ENCODE measurements around the gene P2RX2. TPM values are rescaled to one million over a fixed set of nuclear protein-coding genes. Genes with fewer than 3 reads are reported as not detected.
"Not testable (repeated sequence)": the region's sequence is repeated elsewhere in the genome, so short reads cannot be mapped to it uniquely, and the experiment has no call there.

Gene P2RX2
- total RNA-seq, 1 donor from 2014 or later, result not detected

GRCh38 chr12:132596016-132596415 lies 22.6 kb upstream of the P2RX2 start:
- Mint-ChIP-seq H3K4me1 (ENCODE audit: low read depth, unreplicated experiment) (peaks cover 7% of the 10 kb centered on the region), H3K27ac (ENCODE audit: unreplicated experiment) (no peak overlapping the region), H3K9me3 (ENCODE audit: unreplicated experiment) (peaks cover 4% of the 10 kb centered on the region), H3K36me3 (ENCODE audit: low read depth, unreplicated experiment) (no peaks in the 10 kb centered on the region), H3K4me3 (ENCODE audit: unreplicated experiment) (peak overlapping the region; percentile 54), H3K27me3 (ENCODE audit: low read depth, unreplicated experiment) (peaks cover 34% of the 10 kb centered on the region)
- H3K4me3 ChIP-seq (ENCODE audit: insufficient read depth, low read depth, low read length), result no peak overlapping the region
- no peaks in the 10 kb centered on the region for H4K20me1 ChIP-seq (ENCODE audit: insufficient read depth, low read length)
- no peaks in the 10 kb centered on the region for H3K79me2 ChIP-seq (ENCODE audit: insufficient read depth, low read length)
- no peak for FAIRE-seq
- no peak for TF ChIP-seq EZH2 (IDR thresholded peaks at IDR 0.05; ENCODE audit: insufficient read depth, low read length)
- TF ChIP-seq, protein P1, sequence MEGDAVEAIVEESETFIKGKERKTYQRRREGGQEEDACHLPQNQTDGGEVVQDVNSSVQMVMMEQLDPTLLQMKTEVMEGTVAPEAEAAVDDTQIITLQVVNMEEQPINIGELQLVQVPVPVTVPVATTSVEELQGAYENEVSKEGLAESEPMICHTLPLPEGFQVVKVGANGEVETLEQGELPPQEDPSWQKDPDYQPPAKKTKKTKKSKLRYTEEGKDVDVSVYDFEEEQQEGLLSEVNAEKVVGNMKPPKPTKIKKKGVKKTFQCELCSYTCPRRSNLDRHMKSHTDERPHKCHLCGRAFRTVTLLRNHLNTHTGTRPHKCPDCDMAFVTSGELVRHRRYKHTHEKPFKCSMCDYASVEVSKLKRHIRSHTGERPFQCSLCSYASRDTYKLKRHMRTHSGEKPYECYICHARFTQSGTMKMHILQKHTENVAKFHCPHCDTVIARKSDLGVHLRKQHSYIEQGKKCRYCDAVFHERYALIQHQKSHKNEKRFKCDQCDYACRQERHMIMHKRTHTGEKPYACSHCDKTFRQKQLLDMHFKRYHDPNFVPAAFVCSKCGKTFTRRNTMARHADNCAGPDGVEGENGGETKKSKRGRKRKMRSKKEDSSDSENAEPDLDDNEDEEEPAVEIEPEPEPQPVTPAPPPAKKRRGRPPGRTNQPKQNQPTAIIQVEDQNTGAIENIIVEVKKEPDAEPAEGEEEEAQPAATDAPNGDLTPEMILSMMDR (IDR thresholded peaks at IDR 0.05; ENCODE audit: insufficient read depth, low read depth, low read length), result no peak
- no peaks in the 10 kb centered on the region for H3K36me3 ChIP-seq (ENCODE audit: insufficient read depth, low read length)
- DNase-seq (ENCODE audit: low read depth), result peak; percentile 13
- H3K9ac ChIP-seq (ENCODE audit: low read length), result no peak overlapping the region
- peak overlapping the region; percentile 46 for H2AFZ ChIP-seq (ENCODE audit: low read depth, low read length)
- H3K4me1 ChIP-seq (ENCODE audit: insufficient read depth, low read length), result peaks cover 2% of the 10 kb centered on the region
- no peak overlapping the region for H3K27ac ChIP-seq (ENCODE audit: low read depth, low read length)
- H3K27me3 ChIP-seq (ENCODE audit: insufficient read depth, low read length), result no peaks in the 10 kb centered on the region
- no peaks in the 10 kb centered on the region for H3K9me3 ChIP-seq (ENCODE audit: insufficient read depth, low read depth, low read length)
- no peak overlapping the region for H3K4me2 ChIP-seq (ENCODE audit: low read length)

DNA sequence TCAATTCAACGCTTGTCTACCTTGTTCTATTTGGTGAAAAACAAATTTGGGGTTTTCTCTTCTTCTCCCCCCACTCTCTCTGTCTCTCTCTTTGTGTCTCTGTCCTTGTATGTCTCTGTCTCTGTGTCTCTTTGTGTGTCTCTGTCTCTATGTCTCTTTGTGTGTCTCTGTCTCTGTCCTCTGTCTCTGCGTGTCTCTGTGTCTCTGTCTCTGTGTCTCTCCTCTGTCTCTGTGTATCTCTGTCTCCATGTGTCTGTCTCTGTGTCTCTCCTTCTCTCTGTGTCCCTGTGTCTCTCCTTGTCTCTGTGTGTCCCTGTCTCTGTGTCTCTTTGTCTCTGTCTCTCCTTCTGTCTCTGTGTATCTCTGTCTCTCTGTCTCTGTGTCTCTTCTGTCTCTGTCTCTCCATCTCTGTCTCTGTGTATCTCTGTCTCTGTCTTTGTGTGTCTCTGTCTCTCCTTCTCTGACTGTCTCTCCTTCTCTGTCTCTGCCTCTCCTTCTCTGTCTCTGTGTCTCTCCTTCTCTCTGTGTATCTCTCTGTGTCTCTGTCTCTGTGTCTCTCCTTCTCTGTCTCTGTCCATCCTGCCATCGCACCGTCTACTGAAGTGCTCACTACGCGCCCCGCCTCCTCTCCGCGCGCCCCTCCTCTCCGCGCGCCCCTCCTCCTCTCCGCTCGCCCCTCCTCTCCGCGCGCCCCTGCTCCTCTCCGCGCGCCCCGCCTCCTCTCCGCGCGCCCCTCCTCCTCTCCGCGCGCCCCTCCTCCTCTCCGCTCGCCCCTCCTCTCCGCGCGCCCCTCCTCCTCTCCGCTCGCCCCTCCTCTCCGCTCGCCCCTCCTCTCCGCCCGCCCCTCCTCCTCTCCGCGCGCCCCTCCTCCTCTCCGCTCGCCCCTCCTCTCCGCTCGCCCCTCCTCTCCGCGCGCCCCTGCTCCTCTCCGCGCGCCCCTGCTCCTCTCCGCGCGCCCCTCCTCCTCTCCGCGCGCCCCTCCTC lies 21.0 kb upstream of the P2RX2 start:
- peak overlapping the region; percentile 85 for H3K4me3 Mint-ChIP-seq (ENCODE audit: unreplicated experiment)
- peaks cover 7% of the 10 kb centered on the region for H3K4me1 Mint-ChIP-seq (ENCODE audit: low read depth, unreplicated experiment)
- Histone ChIP-seq H3K9me3 (ENCODE audit: insufficient read depth, low read depth, low read length) (no peaks in the 10 kb centered on the region), H3K36me3 (ENCODE audit: insufficient read depth, low read length) (no peaks in the 10 kb centered on the region), H3K27me3 (ENCODE audit: insufficient read depth, low read length) (peaks cover 10% of the 10 kb centered on the region), H3K27ac (ENCODE audit: low read depth, low read length) (no peak overlapping the region), H3K4me2 (ENCODE audit: low read length) (peak overlapping the region; percentile 89), H3K79me2 (ENCODE audit: insufficient read depth, low read length) (no peaks in the 10 kb centered on the region), H3K9ac (ENCODE audit: low read length) (peak overlapping the region; percentile 57), H3K4me1 (ENCODE audit: insufficient read depth, low read length) (peaks cover 6% of the 10 kb centered on the region), H3K4me3 (ENCODE audit: insufficient read depth, low read depth, low read length) (peak overlapping the region; percentile 43), H2AFZ (ENCODE audit: low read depth, low read length) (peak overlapping the region; percentile 67), H4K20me1 (ENCODE audit: insufficient read depth, low read length) (no peaks in the 10 kb centered on the region)
- H3K27me3 Mint-ChIP-seq (ENCODE audit: low read depth, unreplicated experiment), result peaks cover 33% of the 10 kb centered on the region
- FAIRE-seq (no peak), DNase-seq (ENCODE audit: low read depth) (peak; percentile 31)
- no peaks in the 10 kb centered on the region for H3K36me3 Mint-ChIP-seq (ENCODE audit: low read depth, unreplicated experiment)
- H3K27ac Mint-ChIP-seq (ENCODE audit: unreplicated experiment), result no peak overlapping the region
- no peak for TF ChIP-seq EZH2 (IDR thresholded peaks at IDR 0.05; ENCODE audit: insufficient read depth, low read length)
- TF ChIP-seq, protein P1 (IDR thresholded peaks at IDR 0.05; ENCODE audit: insufficient read depth, low read depth, low read length), result no peak
- peaks cover 4% of the 10 kb centered on the region for H3K9me3 Mint-ChIP-seq (ENCODE audit: unreplicated experiment)

- not testable (repeated sequence) for H3K4me3 Mint-ChIP-seq (ENCODE audit: unreplicated experiment); H3K27ac Mint-ChIP-seq (ENCODE audit: unreplicated experiment); H3K9me3 Mint-ChIP-seq (ENCODE audit: unreplicated experiment); H3K9ac ChIP-seq (ENCODE audit: low read length); H3K36me3 Mint-ChIP-seq (ENCODE audit: low read depth, unreplicated experiment); H3K4me3 ChIP-seq (ENCODE audit: insufficient read depth, low read depth, low read length); H3K36me3 ChIP-seq (ENCODE audit: insufficient read depth, low read length); H3K4me1 Mint-ChIP-seq (ENCODE audit: low read depth, unreplicated experiment); H3K4me1 ChIP-seq (ENCODE audit: insufficient read depth, low read length); H4K20me1 ChIP-seq (ENCODE audit: insufficient read depth, low read length); H3K27ac ChIP-seq (ENCODE audit: low read depth, low read length); DNase-seq (ENCODE audit: low read depth); H3K79me2 ChIP-seq (ENCODE audit: insufficient read depth, low read length); FAIRE-seq; H3K4me2 ChIP-seq (ENCODE audit: low read length); H3K9me3 ChIP-seq (ENCODE audit: insufficient read depth, low read depth, low read length); H2AFZ ChIP-seq (ENCODE audit: low read depth, low read length)
- H3K27me3 ChIP-seq (ENCODE audit: insufficient read depth, low read length), result peaks cover 29% of the 10 kb centered on the region
- peaks cover 25% of the 10 kb centered on the region for H3K27me3 Mint-ChIP-seq (ENCODE audit: low read depth, unreplicated experiment)
Observed at GRCh38 chr12:132599502-132599901, 19.1 kb upstream of the P2RX2 start.

Measured in astrocyte (in vitro differentiated cells and primary cell).